Stimulated activated CD8-positive, alpha-beta memory T cell treated with anti-CD3 and anti-CD28 coated beads, Interleukin-4, amount 100 ng/mL, for 1 hour (primary cell): Measurements from ENCODE around the gene MIF4GD.
"Not testable (repeated sequence)": the region's sequence is repeated elsewhere in the genome, so short reads cannot be mapped to it uniquely, and the experiment has no call there.

Source experiments
- DNase-seq, 2 donors: peaks; one replicate each; pipeline ENCODE4 v3.0.0-alpha.2; 2020; ENCODE audit warnings: low read depth in 2 of 2, low spot score in 1 of 2

Gene MIF4GD

GRCh38 chr17:75270966-75271232 is at the start of gene MIF4GD:
Gene MIF4GD, minus strand, starts transcription at chr17:75271231. Its CDS starts 1,036 bp downstream, at chr17:75270195.
- DNase-seq: no peak

GRCh38 chr17:75319904-75320691 is 49.1 kb upstream of the MIF4GD start:
- DNase-seq: no peak

- DNase-seq: no peak
Observed at GRCh38 chr17:75318615-75319222, 47.7 kb upstream of the MIF4GD start.

GRCh38 chr17:75318211-75318610 is 47.2 kb upstream of the MIF4GD start:
- no peak for DNase-seq

- no peak for DNase-seq
Observed at GRCh38 chr17:75317671-75318070, 46.6 kb upstream of the MIF4GD start.

GRCh38 chr17:75316253-75316652 is 45.2 kb upstream of the MIF4GD start:
- DNase-seq: no peak

- DNase-seq: no peak
Observed at GRCh38 chr17:75315541-75316243, 44.7 kb upstream of the MIF4GD start.

- no peak for DNase-seq
Observed at GRCh38 chr17:75313941-75314551, 43.0 kb upstream of the MIF4GD start.

- no peak for DNase-seq
Observed at GRCh38 chr17:75308732-75309629, 38.0 kb upstream of the MIF4GD start.

GRCh38 chr17:75307957-75308731 is 37.1 kb upstream of the MIF4GD start:
- DNase-seq: no peak

GRCh38 chr17:75301502-75302206 is 30.6 kb upstream of the MIF4GD start:
- DNase-seq: no peak

GRCh38 chr17:75301049-75301448 is 30.0 kb upstream of the MIF4GD start:
- no peak for DNase-seq

- no peak for DNase-seq
Observed at GRCh38 chr17:75300280-75300679, 29.2 kb upstream of the MIF4GD start.

- no peak for DNase-seq
Observed at GRCh38 chr17:75295201-75296158, 24.4 kb upstream of the MIF4GD start.

- not testable (repeated sequence) for DNase-seq
Observed at GRCh38 chr17:75292810-75293448, 21.9 kb upstream of the MIF4GD start.

- peak; percentile 22 for DNase-seq
Observed at GRCh38 chr17:75289832-75290337, 18.9 kb upstream of the MIF4GD start.

- DNase-seq: peak; percentile 88 to 94
Observed at GRCh38 chr17:75289115-75289831, 18.2 kb upstream of the MIF4GD start, which contains the start of gene SLC25A19. Gene SLC25A19, minus strand, starts transcription at chr17:75289433. Its CDS starts 2,669 bp downstream, at chr17:75286764.
